ENCODE data around the gene OR10A2.
"Not testable (repeated sequence)": the region's sequence is repeated elsewhere in the genome, so short reads cannot be mapped to it uniquely, and the experiment has no call there.

- not testable (repeated sequence) for TF ChIP-seq CTCF (IDR thresholded peaks at IDR 0.05); FOXM1 (IDR thresholded peaks at IDR 0.05; ENCODE audit: low read depth); POLR2AphosphoS5 (IDR thresholded peaks at IDR 0.05; ENCODE audit: low read depth, low read length); FOXJ3 (CRISPR knock-in tag; IDR thresholded peaks at IDR 0.05)
These were observed 24.9 kb downstream of the OR10A2 start for GRCh38 chr11:6887711-6888110.

Data from SK-N-SH (cell line).